HG03108 (cell line): ENCODE results near the gene GARNL3.
A peak's percentile ranks its signal among the peaks of the same experiment; 100 is the strongest.

Source experiments
- ATAC-seq: cut with Tn5 transposase; IDR thresholded peaks from one replicate; pipeline ENCODE4 v1.9.1; 2021; ENCODE audit warnings: moderate library complexity; ENCODE audit not compliant: unreplicated experiment

GARNL3 gene

GRCh38 chr9:127422787-127423186 lies 158.2 kb downstream of the GARNL3 start:
- ATAC-seq: no peak

DNA sequence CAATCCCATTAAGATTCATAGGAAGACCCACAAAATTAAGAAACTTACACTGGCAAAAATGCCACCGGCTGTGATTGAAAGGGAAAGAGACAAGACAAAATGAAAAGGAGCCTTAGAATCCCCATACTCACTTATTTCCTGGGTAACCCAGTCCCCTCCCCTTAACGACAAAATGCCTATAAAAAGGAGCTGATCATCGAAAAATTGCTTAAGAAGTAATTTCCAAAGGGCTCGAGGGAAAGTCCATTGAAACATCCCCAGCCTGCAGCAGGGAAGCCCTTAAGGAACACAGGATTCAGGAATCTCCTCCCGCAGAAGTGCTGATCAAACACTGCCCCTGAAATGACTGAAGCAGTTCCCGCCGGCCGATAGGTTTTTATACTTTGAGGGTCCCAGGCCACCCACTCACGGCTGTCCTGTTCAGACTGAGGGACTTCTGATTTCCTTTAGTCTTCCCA lies 158.9 kb downstream of the GARNL3 start:
- no peak for ATAC-seq

DNA sequence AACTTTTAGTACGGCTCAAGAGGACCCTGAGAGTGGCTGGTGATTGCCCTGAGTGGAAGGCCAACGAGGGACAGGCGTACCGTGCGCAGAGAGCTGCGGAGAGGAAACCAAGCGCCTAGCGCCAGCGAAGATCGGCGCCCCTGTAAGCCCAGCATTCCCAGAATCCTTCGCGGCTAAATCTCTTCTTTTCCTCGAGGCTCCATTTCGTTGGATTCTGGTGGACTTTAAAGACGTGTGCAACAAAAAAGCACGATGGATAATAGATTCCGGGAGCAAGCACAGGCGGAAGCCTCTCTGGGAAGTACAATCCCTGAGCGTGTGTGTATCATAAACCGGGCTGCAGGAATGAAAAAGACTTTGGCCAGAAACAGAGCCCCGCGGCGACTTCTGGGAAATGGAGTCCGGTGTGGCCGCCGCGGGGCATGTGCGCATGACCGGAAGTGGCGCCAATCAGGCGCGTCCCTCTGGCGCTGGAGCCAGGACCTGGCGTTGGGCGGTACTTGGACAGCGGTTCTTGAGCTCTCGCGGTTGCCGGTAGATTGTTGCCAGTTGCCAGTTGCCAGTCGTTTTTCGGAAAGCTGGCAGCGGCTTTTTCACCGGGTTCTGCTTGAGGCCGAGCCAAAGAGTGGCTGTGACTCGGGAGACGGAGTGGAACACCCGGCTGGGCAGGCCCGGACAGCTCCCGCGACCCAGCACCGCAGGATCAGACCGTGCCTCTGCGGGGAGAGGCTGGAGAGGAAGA lies 159.5 kb downstream of the GARNL3 start, which contains the start of gene ZNF79:
TSS of gene ZNF79 (plus strand) at position 449 of the 742 bp plus-strand sequence. CDS start 406 bp downstream, outside the sequence.
- peak; percentile 80 for ATAC-seq

DNA sequence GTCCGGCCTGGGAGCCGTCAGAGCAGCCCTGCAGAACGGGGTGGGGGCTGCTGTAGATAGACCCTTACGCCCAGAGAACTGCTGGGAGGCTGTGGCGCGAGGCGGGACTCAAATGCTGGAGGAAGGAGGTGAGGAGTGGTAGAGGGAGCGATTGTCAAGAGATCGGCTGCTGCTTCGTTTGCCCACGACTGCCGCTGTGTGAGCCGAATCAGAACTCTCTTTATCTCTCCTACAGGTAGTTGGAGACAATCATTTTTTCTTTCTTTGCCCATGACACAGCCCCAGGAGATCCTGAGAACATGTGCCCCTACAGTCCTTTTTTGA lies 160.1 kb downstream of the GARNL3 start:
- peak; percentile 8 for ATAC-seq

GRCh38 chr9:127426756-127427155 lies 162.2 kb downstream of the GARNL3 start:
- no peak for ATAC-seq

DNA sequence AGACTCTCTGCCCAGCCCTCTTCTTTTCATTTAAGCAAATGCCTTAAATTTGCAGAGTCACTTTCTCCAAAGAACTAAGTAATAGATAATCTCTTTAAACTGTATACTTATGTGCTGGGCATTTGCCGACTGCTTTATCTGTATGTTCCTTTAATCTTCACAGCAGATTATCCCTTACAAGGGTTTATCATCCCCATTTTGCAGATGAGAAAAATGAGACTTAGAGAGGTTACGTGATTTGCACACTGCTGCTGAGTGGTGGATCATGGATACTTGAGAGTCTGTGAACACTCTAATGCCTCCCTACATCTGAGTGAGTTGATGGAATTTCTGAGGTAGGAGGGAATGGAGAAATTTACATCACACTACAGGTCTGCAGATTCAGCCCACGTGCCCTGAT lies 163.8 kb downstream of the GARNL3 start:
- no peak for ATAC-seq

DNA sequence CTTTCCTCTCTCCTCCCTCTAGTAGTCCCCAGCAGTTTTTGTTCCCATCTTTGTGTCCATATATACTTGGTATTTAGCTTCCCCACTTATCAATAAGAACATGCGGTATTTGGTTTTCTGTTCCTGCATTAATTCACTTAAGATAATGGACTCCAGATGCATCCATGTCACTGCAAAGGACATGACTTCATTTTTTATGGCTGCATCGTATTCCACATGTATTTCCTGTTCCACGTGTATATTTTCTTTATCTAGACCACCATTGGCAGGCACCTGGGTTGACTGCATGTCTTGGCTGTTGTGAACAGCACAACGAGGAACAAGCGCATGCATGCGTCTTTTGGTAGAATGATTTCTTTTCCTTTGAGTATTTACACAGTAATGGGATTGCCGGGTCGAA lies 165.8 kb downstream of the GARNL3 start:
- no peak for ATAC-seq

GRCh38 chr9:127437497-127438264 lies 173.1 kb downstream of the GARNL3 start:
- ATAC-seq: no peak

- no peak for ATAC-seq
Measured at GRCh38 chr9:127438394-127438793, 173.8 kb downstream of the GARNL3 start.
